Thoracic aorta (tissue), 2 donors: ENCODE measurements around the gene ANKRD11. TPM values are rescaled to one million over a fixed set of nuclear protein-coding genes. Genes with fewer than 3 reads are reported as not detected.
"Not testable (repeated sequence)": the region's sequence is repeated elsewhere in the genome, so short reads cannot be mapped to it uniquely, and the experiment has no call there.

ENCODE experiments used
- ATAC-seq: fragments of 150-250 bp; one replicate; pipeline ENCODE4 v1.8.0; 2017; ENCODE audit warnings: low read depth; ENCODE audit not compliant: insufficient number of reproducible peaks, low FRiP score
- DNase-seq: peaks from one replicate; pipeline ENCODE4 v3.0.0-alpha.2; 2020; ENCODE audit warnings: low spot score
- H3K27ac ChIP-seq, 2 donors: fragments of 200-600 bp; sonication (generic); 1 replicate in 1 of 2; 2 replicates in 1 of 2; pipeline ENCODE4 v1.5.1; 2016; ENCODE audit warnings: mild to moderate bottlenecking in 2 of 2, moderate library complexity in 2 of 2
- H3K27me3 ChIP-seq: fragments of 200-600 bp; sonication (generic); replicated peaks from 2 replicates; pipeline ENCODE4 v1.6.0; 2016; ENCODE audit warnings: mild to moderate bottlenecking; ENCODE audit not compliant: insufficient read depth
- H3K36me3 ChIP-seq: fragments of 200-600 bp; sonication (generic); one replicate; pipeline ENCODE4 v1.5.1; 2016
- H3K4me1 ChIP-seq, 2 donors: fragments of 200-600 bp; sonication (generic); 1 replicate in 1 of 2; 2 replicates in 1 of 2; pipeline versions ENCODE4 v1.5.1 to v1.6.0; 2016; ENCODE audit warnings: low read depth in 2 of 2, mild to moderate bottlenecking in 1 of 2; ENCODE audit not compliant: control insufficient read depth in 1 of 2
- H3K4me3 ChIP-seq: fragments of 200-600 bp; sonication (generic); 2 replicates; pipeline ENCODE4 v1.5.1; 2016; ENCODE audit warnings: mild to moderate bottlenecking
- H3K9me3 ChIP-seq: fragments of 200-600 bp; sonication (generic); 2 replicates; pipeline ENCODE4 v1.5.1; 2016
- total RNA-seq, 2 donors: library from RNA; depleted of rRNA; stranded (reverse); fragments of >200 nt; gene quantifications; one replicate each; pipeline versions ENCODE4 v1.1.0 to v1.2.3, GENCODE V29; 2016
- TF ChIP-seq, protein P1 (sequence below): fragments of 200-600 bp; sonication (generic); IDR thresholded peaks from one replicate; pipeline ENCODE4 v1.5.1; 2019; ENCODE audit warnings: antibody characterized with exemption

The ANKRD11 gene
- total RNA-seq, 2 donors from 2014 or later = 125 to 129 TPM

DNA sequence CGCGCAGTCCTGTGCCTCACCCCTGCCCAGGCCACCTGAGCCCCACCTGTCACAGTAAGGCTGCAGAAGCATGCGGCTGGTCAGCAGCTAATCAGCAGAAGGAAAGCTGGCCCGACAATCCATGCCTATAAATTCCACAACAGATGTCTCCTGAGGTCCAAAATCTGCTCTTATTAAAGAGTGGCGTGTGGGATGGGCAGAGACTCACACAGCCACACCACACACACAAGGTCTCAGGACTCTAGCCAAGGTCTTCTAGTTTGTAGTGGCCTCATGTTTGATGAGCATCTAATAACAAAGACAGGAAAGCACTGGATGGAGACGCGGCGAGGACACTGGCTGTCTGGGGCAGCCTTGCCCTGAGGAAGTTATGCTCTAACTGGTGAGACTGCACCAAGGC is 55.9 kb downstream of the ANKRD11 start:
- no peak overlapping the region for H3K4me3 ChIP-seq
- H3K9me3 ChIP-seq = no peaks in the 10 kb centered on the region
- H3K27ac ChIP-seq = no peak overlapping the region
- DNase-seq = no peak
- TF ChIP-seq, protein P1, sequence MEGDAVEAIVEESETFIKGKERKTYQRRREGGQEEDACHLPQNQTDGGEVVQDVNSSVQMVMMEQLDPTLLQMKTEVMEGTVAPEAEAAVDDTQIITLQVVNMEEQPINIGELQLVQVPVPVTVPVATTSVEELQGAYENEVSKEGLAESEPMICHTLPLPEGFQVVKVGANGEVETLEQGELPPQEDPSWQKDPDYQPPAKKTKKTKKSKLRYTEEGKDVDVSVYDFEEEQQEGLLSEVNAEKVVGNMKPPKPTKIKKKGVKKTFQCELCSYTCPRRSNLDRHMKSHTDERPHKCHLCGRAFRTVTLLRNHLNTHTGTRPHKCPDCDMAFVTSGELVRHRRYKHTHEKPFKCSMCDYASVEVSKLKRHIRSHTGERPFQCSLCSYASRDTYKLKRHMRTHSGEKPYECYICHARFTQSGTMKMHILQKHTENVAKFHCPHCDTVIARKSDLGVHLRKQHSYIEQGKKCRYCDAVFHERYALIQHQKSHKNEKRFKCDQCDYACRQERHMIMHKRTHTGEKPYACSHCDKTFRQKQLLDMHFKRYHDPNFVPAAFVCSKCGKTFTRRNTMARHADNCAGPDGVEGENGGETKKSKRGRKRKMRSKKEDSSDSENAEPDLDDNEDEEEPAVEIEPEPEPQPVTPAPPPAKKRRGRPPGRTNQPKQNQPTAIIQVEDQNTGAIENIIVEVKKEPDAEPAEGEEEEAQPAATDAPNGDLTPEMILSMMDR = no peak
- peaks cover 8 to 27% of the 10 kb centered on the region in 2 donors for H3K4me1 ChIP-seq
- no peak for ATAC-seq
- no peaks in the 10 kb centered on the region for H3K36me3 ChIP-seq
- no peaks in the 10 kb centered on the region for H3K27me3 ChIP-seq

DNA sequence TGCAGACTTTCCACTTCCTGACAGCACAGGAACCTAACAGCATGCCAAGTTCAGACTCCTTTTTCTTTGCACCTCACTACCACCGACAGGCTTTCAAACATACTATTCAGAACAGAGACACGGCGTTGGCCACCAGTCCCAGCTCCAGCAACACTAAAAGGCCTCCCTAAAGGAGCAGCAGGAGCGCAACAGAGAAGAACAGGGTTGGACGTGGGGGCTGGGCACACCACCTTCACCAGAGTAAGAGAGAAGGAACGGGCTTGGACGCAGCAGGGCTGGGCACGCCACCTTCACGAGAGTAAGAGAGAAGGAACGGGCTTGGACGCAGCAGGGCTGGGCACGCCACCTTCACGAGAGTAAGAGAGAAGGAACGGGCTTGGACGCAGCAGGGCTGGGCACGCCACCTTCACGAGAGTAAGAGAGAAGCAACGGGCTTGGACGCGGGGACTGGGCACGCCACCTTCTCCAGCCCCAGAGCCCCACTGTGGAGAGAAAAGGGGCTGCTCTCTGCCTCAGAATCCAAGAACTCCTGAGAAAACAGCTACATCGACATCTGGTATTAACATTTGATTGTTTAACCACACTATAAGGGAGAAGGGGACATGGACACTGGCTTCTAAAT is 56.9 kb downstream of the ANKRD11 start:
- not testable (repeated sequence) for H3K27me3 ChIP-seq, H3K27ac ChIP-seq, H3K4me3 ChIP-seq, H3K9me3 ChIP-seq, H3K36me3 ChIP-seq, ATAC-seq, DNase-seq
- H3K4me1 ChIP-seq = peaks cover 8 to 21% of the 10 kb centered on the region in 2 donors

DNA sequence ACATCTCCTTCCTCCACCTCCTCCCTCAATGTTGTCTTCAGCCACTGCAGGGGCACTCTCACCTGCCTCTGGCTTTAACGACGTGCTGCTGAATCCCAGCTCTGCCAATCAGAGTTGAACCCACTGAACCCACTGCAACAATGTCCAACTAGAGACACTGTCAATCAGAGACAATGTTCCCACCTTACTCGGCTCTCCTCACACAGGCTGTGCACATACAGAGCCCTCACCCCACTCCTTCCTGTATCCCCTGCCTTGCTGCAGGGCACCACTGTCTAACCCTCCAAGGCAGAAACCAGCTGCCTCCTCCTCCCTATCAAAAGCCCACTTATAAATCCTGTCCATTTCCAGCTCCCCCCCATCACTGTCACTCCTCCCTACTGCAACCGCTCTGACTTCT is 58.7 kb downstream of the ANKRD11 start:
- no peak for ATAC-seq
- no peak for DNase-seq
- H3K4me1 ChIP-seq = peaks cover 8 to 21% of the 10 kb centered on the region in 2 donors

DNA sequence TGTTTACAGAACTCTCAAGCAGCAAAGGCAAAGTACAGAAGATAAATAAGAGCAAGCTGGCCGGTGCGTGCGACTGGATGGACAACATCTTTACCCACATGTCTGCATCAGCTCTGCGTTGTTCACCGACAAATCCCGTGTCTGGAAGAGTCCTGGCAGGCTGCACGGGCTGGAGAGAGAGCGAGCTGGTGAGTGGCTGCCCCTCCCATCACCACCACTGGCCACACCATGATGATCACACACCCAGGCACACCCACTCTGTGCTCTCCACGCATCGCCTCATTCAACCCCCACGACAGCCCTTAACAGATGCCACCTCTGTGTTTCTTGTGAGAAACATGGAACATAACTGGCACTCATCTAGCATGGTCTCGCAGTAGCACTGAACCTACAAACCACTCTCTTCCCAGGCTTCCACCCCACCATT is 59.2 kb downstream of the ANKRD11 start:
- TF ChIP-seq, protein P1 = no peak
- H3K4me1 ChIP-seq = peaks cover 8 to 24% of the 10 kb centered on the region in 2 donors
- H3K27ac ChIP-seq = no peak overlapping the region
- no peak overlapping the region for H3K4me3 ChIP-seq
- H3K36me3 ChIP-seq = no peaks in the 10 kb centered on the region
- no peaks in the 10 kb centered on the region for H3K27me3 ChIP-seq
- no peak for ATAC-seq
- DNase-seq = no peak
- H3K9me3 ChIP-seq = no peaks in the 10 kb centered on the region

More for the DNA sequence above, 58.7 kb downstream of the ANKRD11 start:
- H3K27ac ChIP-seq = no peak overlapping the region
- H3K4me3 ChIP-seq = no peak overlapping the region
- TF ChIP-seq, protein P1 = no peak
- no peaks in the 10 kb centered on the region for H3K27me3 ChIP-seq
- no peaks in the 10 kb centered on the region for H3K36me3 ChIP-seq
- H3K9me3 ChIP-seq = no peaks in the 10 kb centered on the region

DNA sequence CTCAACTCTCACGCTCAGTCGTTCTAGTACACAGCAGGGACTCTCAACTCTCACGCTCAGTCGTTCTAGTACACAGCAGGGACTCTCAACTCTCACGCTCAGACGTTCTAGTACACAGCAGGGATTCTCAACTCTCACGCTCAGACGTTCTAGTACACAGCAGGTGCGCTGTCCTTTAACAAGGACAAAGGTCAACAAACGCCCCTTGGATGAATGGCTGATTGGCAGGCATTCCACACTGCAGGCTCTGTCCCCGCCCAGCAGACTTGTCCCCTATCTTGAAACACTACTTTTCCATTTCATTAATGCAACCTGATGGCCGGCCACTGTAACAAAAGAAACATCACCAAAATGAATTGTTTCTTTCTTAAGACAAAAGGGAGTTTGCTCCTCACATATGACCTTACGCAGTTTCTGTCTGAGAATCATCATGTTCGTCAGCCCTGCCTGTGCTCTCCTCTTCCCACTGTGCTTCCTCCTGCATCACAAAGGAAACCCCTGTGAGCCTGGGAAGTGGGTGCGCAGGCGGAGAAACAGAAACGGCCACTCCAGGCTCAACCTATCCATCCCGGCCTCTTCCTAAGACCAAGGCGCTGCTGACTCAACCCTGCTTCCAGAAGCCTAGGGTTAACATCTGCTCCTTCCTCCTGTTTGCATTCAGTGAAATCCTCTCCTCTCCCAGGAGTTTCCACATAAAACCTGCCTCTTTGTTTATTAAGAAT is 59.8 kb downstream of the ANKRD11 start:
- TF ChIP-seq, protein P1 = no peak
- no peak overlapping the region for H3K27ac ChIP-seq
- no peaks in the 10 kb centered on the region for H3K9me3 ChIP-seq
- H3K4me1 ChIP-seq = peaks cover 11 to 25% of the 10 kb centered on the region in 2 donors
- ATAC-seq (no peak), DNase-seq (no peak)
- no peaks in the 10 kb centered on the region for H3K27me3 ChIP-seq
- H3K4me3 ChIP-seq = no peak overlapping the region
- H3K36me3 ChIP-seq = no peaks in the 10 kb centered on the region

DNA sequence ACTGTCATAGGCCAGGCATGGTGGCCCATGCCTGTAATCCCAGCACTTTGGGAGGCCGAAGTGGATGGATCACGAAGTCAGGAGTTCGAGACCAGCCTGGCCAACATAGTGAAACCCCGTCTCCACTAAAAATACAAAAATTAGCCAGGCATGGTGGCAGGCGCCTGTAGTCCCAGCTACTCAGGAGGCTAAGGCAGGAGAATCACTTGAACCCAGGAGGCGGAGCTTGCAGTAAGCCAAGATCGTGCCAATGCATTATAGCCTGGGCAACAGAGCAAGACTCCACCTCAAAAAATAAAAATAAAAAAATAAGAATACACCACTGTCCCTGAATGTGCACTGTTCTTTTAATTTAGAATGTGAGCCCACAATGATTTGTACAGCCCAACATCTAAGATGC is 61.8 kb downstream of the ANKRD11 start:
- H3K36me3 ChIP-seq, H3K27ac ChIP-seq, H3K27me3 ChIP-seq, H3K4me3 ChIP-seq, DNase-seq, H3K9me3 ChIP-seq, ATAC-seq: not testable (repeated sequence)
- peaks cover 19 to 38% of the 10 kb centered on the region in 2 donors for H3K4me1 ChIP-seq
